Activated T-cell treated with anti-CD3 and anti-CD28 coated beads, Interleukin-2, amount 50 U/mL, for 24 hours (primary cell): ENCODE data around the gene MAPK9.
A peak's percentile ranks its signal among the peaks of the same experiment; 100 is the strongest.

Experiments used
- DNase-seq: peaks from one replicate; pipeline ENCODE4 v3.0.0-alpha.2; 2020
- H3K27ac Mint-ChIP-seq: 2 replicates; pipeline ENCODE4 v1.8.0; 2020; ENCODE audit warnings: mild to moderate bottlenecking, mixed read lengths
- H3K27me3 Mint-ChIP-seq: 2 replicates; pipeline ENCODE4 v1.8.0; 2020; ENCODE audit warnings: mixed read lengths
- H3K36me3 Mint-ChIP-seq: 2 replicates; pipeline ENCODE4 v1.8.0; 2020; ENCODE audit warnings: low read depth, mixed read lengths
- H3K4me1 Mint-ChIP-seq: 2 replicates; pipeline ENCODE4 v1.8.0; 2020; ENCODE audit warnings: low read depth, mixed read lengths
- H3K4me3 Mint-ChIP-seq: 2 replicates; pipeline ENCODE4 v1.8.0; 2020; ENCODE audit warnings: mild to moderate bottlenecking, moderate library complexity, mixed read lengths
- H3K9me3 Mint-ChIP-seq: 2 replicates; pipeline ENCODE4 v1.8.0; 2020; ENCODE audit warnings: mixed read lengths

The MAPK9 gene

GRCh38 chr5:180291943-180292831, at the start of gene MAPK9:
TSS of gene MAPK9 (minus strand) at chr5:180292083. CDS start at chr5:180280561, 11,522 bp downstream.
- Mint-ChIP-seq H3K4me1 (peaks cover 48% of the 10 kb centered on the region), H3K27ac (peak within 1 kb of the TSS; percentile 94), H3K4me3 (peak within 1 kb of the TSS; percentile 88), H3K9me3 (no peaks in the 10 kb centered on the region), H3K27me3 (no peaks in the 10 kb centered on the region), H3K36me3 (peaks cover 18% of the 10 kb centered on the region)
- DNase-seq, result peak; percentile 89

DNA sequence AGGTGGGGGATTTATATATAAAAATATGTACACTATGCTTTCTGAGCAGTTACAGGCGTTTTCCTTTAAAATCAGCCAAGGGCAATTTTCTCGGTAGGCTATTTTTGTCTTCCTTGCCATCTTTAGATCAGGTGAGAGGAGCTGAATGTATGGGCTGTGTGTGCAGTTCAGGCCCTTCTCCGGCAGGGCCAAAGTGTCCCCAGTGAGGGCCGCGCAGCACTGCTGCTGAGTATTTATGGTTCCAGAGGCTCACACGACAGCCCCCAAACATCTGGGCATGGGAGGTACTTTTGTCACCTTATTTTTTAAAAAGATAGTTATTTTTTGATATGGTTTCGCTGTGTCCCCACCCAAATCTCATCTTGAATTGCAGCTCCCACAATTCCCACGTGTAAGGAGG, 49.7 kb upstream of the MAPK9 start:
- Mint-ChIP-seq H3K9me3 (no peaks in the 10 kb centered on the region), H3K27ac (no peak overlapping the region), H3K4me1 (no peaks in the 10 kb centered on the region), H3K4me3 (no peak overlapping the region), H3K27me3 (peaks cover 19% of the 10 kb centered on the region), H3K36me3 (no peaks in the 10 kb centered on the region)
- DNase-seq, result no peak

DNA sequence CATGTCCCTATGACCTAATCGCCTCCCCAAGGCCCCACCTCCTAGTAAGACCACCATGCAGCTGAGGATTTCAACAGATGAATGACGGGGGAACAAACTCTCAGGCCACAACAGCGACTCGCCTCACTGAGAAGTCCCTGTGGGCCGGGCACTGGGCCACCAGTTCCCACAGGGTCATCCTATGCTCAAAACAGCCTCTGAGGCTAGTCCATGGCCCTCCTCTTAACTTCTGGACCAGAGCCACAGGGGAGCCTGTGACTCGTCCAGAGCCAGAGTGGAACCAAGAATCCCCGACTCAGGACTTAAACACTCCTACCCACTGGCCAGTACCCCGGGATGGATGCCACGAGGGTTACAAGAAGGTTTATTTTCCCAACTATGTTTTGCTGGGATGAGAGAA, 49.0 kb upstream of the MAPK9 start:
- Mint-ChIP-seq H3K4me1 (no peaks in the 10 kb centered on the region), H3K27ac (no peak overlapping the region), H3K9me3 (no peaks in the 10 kb centered on the region), H3K27me3 (peaks cover 18% of the 10 kb centered on the region), H3K4me3 (no peak overlapping the region), H3K36me3 (no peaks in the 10 kb centered on the region)
- no peak for DNase-seq

DNA sequence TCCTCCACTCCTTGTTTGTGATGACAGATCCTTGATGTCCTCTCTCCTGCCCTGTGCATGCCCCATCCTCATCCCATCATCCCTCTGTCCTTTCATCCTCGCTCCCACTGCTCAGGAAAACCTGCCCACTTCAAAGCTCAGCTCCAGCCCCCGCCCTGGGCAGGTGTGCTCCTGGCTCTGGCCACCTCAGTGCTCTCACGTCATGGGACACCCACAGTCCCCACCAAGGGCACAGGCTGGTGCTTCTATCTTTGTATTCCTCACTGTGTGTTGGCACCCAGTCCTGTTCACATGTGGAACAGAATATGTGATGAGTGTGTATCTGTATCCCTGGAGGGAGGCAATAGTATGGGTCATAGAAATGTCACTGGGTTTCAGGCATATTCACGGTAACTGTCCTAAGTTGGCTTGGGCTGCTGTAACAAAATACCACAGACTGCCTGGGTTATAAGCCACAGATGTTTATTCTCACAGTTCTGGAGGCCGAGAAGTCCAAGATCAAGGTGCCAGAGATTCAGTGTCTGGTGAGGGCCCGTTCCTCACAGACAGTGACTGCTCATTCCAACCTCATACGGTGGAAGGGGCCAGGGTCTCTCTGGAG, 47.8 kb upstream of the MAPK9 start:
- H3K4me1 Mint-ChIP-seq, result no peaks in the 10 kb centered on the region
- no peak for DNase-seq
- no peaks in the 10 kb centered on the region for H3K36me3 Mint-ChIP-seq
- H3K27ac Mint-ChIP-seq, result no peak overlapping the region
- no peak overlapping the region for H3K4me3 Mint-ChIP-seq
- H3K9me3 Mint-ChIP-seq, result no peaks in the 10 kb centered on the region
- H3K27me3 Mint-ChIP-seq, result peaks cover 23% of the 10 kb centered on the region

- Mint-ChIP-seq H3K27me3 (peaks cover 28% of the 10 kb centered on the region), H3K4me3 (no peak overlapping the region), H3K9me3 (no peaks in the 10 kb centered on the region), H3K4me1 (no peaks in the 10 kb centered on the region), H3K36me3 (no peaks in the 10 kb centered on the region), H3K27ac (no peak overlapping the region)
- no peak for DNase-seq
These were observed 46.3 kb upstream of the MAPK9 start for GRCh38 chr5:180338001-180338707.

DNA sequence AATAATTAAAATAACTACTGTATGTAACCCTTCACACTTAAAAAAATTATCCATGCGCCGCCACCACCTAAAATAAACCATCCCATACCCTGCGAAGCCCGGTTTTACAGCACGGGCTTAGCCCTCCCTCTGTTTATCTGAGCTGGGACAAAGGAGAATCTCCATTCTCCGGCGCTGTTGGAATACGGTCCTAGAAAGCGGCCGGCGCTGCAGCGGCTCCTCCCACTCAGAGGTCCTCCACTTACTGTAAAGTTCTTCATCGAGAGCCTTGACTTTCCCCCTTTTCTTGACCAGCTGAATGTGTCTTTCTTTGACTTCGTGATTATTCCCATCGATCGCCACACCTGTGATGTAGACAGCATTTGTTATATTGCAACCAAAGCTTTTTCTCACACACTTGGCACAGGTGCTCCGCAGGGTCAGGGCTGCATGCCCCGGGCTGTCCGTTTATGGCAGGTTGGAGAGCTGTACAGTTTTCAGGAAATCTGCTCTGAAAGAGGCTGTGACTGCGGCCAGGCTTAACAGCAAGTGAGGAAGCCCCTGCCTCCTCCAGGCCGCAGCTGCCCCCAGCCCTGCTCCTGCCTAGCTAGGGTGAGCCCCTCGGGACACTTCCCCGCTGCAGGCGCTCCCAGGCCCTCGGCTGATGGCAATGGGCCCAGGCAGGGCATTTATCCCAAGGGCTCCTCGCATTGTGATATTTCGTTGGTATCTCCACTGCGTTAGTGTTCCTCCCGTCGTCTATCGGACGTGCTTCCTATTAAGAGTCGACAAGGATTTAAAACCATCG, 44.5 kb upstream of the MAPK9 start:
- Mint-ChIP-seq H3K4me1 (no peaks in the 10 kb centered on the region), H3K9me3 (no peaks in the 10 kb centered on the region), H3K4me3 (no peak overlapping the region), H3K36me3 (no peaks in the 10 kb centered on the region), H3K27me3 (peaks cover 31% of the 10 kb centered on the region), H3K27ac (no peak overlapping the region)
- DNase-seq, result no peak

- no peak for DNase-seq
- Mint-ChIP-seq H3K4me3 (no peak overlapping the region), H3K27me3 (peaks cover 37% of the 10 kb centered on the region), H3K27ac (no peak overlapping the region), H3K4me1 (no peaks in the 10 kb centered on the region), H3K36me3 (no peaks in the 10 kb centered on the region), H3K9me3 (no peaks in the 10 kb centered on the region)
These were observed 43.8 kb upstream of the MAPK9 start for GRCh38 chr5:180335614-180336233.

- Mint-ChIP-seq H3K27me3 (peaks cover 37% of the 10 kb centered on the region), H3K36me3 (no peaks in the 10 kb centered on the region), H3K27ac (no peak overlapping the region), H3K4me1 (peaks cover 4% of the 10 kb centered on the region), H3K9me3 (no peaks in the 10 kb centered on the region), H3K4me3 (no peak overlapping the region)
- no peak for DNase-seq
These were observed 43.1 kb upstream of the MAPK9 start for GRCh38 chr5:180334751-180335613.

DNA sequence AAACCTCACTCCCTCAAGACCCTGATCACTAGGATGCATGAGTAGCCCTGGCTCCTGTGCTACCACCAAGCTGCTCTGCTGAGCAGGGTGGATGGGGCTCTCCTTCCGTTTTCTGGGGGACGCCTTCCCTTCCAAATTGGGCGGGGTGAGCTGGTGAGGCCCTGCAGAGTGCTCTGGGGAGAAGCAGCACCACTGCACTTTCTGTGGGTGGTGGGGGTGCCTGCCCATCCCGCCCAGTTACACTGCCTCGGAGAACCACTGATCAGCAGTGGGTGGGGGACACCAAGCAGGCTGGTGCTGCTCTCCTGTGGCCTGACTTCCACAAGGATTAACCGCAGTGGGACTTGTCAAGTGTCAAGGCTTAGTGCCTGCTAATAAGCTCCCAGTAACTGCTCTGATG, 42.3 kb upstream of the MAPK9 start:
- H3K36me3 Mint-ChIP-seq, result no peaks in the 10 kb centered on the region
- no peak overlapping the region for H3K4me3 Mint-ChIP-seq
- peaks cover 4% of the 10 kb centered on the region for H3K4me1 Mint-ChIP-seq
- H3K27ac Mint-ChIP-seq, result no peak overlapping the region
- peaks cover 34% of the 10 kb centered on the region for H3K27me3 Mint-ChIP-seq
- H3K9me3 Mint-ChIP-seq, result no peaks in the 10 kb centered on the region
- no peak for DNase-seq

GRCh38 chr5:180333661-180334060, 41.8 kb upstream of the MAPK9 start:
- Mint-ChIP-seq H3K4me1 (peaks cover 6% of the 10 kb centered on the region), H3K36me3 (no peaks in the 10 kb centered on the region)
- DNase-seq, result no peak

DNA sequence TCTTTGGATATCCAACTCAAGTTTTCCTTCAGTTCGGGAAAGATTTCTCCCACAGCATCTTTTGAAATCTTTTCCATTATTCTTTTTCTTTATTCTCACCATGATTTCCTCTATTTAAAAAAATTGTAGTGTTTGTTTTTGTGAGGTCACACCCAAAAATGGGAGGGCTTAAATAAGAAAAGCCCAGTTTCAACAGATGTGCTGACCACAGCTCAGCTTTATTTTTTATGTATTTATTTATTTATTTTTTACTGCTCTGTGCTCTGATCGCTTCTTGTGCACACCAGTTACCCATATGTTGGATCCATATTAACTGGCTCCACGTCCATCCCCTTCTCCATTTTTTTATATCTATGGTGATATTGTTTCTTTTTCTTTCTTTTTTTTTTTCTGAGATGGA, 41.0 kb upstream of the MAPK9 start:
- no peak for DNase-seq
- no peaks in the 10 kb centered on the region for H3K9me3 Mint-ChIP-seq
- H3K4me3 Mint-ChIP-seq, result no peak overlapping the region
- no peak overlapping the region for H3K27ac Mint-ChIP-seq
- peaks cover 6% of the 10 kb centered on the region for H3K4me1 Mint-ChIP-seq
- no peaks in the 10 kb centered on the region for H3K36me3 Mint-ChIP-seq
- H3K27me3 Mint-ChIP-seq, result peaks cover 34% of the 10 kb centered on the region

More at GRCh38 chr5:180333661-180334060, 41.8 kb upstream of the MAPK9 start:
- peaks cover 34% of the 10 kb centered on the region for H3K27me3 Mint-ChIP-seq
- H3K9me3 Mint-ChIP-seq, result no peaks in the 10 kb centered on the region
- H3K27ac Mint-ChIP-seq, result no peak overlapping the region
- H3K4me3 Mint-ChIP-seq, result no peak overlapping the region

DNA sequence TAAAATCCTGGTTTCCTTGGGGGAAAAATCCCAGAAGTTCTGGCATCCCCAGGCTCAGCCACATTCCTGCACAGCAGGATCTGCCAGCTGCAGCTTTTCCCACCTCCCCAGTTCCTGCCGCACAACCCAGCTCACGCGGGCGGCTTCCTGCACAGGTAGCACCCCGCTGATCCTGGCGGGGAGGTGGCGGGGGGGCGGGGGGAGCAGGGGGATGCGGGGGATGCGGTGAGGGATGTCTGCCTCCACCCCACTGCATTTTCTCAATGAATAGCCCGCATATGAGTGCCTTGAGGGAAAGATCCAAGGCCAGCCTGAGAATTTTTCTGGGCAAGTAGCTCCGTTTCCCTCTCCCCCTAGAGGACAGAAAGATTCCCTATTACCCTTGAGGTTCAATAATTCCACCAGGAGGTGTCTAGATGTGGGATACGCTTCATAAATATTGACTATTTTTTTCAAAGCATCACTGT, 40.2 kb upstream of the MAPK9 start:
- DNase-seq, result no peak
- H3K27me3 Mint-ChIP-seq, result peaks cover 30% of the 10 kb centered on the region
- H3K27ac Mint-ChIP-seq, result no peak overlapping the region
- H3K36me3 Mint-ChIP-seq, result no peaks in the 10 kb centered on the region
- peaks cover 6% of the 10 kb centered on the region for H3K4me1 Mint-ChIP-seq
- H3K4me3 Mint-ChIP-seq, result no peak overlapping the region
- H3K9me3 Mint-ChIP-seq, result no peaks in the 10 kb centered on the region

DNA sequence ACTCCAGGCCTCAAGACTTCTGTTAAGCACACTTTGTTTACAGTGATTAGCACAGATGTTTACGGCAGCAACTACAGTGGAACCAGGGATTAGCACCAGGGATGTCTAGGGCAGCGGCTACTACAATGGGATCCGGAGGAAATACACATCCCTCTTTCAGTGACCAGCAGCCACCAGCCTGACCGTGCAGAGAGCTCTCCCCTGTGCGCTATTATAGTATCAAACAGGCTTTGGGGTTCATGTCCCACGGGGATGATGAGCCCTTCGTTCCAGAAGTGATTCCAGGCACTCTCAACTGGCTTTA, 39.7 kb upstream of the MAPK9 start:
- Mint-ChIP-seq H3K4me1 (peaks cover 6% of the 10 kb centered on the region), H3K27ac (no peak overlapping the region), H3K9me3 (no peaks in the 10 kb centered on the region), H3K36me3 (no peaks in the 10 kb centered on the region), H3K4me3 (no peak overlapping the region), H3K27me3 (peaks cover 30% of the 10 kb centered on the region)
- no peak for DNase-seq
